ENCODE data around the gene CDK14. TPM values are rescaled to one million over a fixed set of nuclear protein-coding genes. Genes with fewer than 3 reads are reported as not detected.

Gene CDK14
- total and polyA plus RNA-seq, 5 experiments from 2014 or later = 0.15 to 3.6 (median 2.8) TPM; not detected in 2

DNA sequence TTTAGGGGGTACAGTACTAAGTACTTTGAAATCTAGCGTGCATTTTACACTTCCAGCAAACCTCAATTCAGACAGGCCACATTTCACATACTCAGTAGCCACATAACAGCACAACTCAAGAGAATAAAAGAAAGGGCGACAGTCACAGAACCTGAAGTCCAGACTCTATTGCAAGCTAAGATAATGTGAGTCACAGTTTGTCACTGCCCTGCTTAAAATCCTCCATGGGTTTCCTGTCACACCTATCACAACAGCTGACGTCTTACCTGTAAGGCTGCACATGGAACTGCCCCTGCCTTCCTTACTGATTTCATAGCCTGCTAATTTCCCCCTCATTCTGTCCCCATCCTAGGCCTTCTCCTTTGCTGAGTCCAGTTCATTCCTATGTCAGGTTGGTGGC, 16.1 kb upstream of the CDK14 start:
- ATAC-seq = no peak

DNA sequence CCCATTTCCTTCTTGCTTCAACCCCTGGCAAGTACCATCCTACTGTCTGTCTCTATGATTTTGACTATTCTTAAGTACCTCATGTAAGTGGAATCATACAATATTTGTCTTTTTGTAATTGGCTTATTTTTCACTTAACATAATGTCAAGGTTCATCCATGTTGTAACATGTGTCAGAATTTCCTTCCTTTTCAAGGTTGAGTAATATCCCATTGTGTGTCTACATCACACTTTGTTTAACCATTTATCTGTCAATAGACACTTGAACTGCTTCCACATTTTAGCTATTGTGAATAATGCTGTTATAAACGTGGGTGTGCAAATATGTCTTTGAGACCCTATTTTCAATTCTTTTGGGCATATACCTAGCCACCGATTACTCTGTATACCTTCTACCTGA, 14.0 kb upstream of the CDK14 start:
- no peaks in the 10 kb centered on the region for H3K36me3 Mint-ChIP-seq

More for the DNA sequence above, 16.1 kb upstream of the CDK14 start:
- no peak overlapping the region for H3K4me3 Mint-ChIP-seq
- POLR2A ChIA-PET = no interaction called here
- H3K27ac Mint-ChIP-seq = no peak overlapping the region
- DNase-seq = no peak
- H3K4me1 Mint-ChIP-seq = peaks cover 0 to 5% (median 0%) of the 10 kb centered on the region in 4 donors
- H3K36me3 Mint-ChIP-seq = no peaks in the 10 kb centered on the region
- H3K9me3 Mint-ChIP-seq = peaks cover 0 to 10% (median 0%) of the 10 kb centered on the region in 9 donors
- peaks cover 0 to 3% (median 0%) of the 10 kb centered on the region in 5 donors for H3K27me3 Mint-ChIP-seq

DNA sequence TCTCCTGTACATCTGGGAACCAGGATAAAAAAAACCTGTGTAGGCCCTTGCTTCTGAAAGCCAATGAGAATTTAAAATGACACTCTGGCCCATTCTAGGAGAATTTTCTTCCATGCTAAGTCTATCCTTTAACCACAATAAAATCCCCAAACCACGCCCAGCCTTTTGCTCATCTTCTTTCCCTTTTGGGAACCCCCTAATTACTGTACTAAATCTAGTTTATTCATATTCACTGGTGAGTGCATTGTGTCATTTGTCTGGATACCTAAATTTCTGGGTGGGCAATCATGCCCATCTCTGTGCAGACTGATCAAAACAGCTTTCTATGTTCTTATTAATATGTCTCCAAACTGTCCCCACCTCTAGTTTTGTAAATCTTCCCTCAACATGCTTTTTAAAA, 11.7 kb upstream of the CDK14 start:
- H3K36me3 Mint-ChIP-seq = no peaks in the 10 kb centered on the region
- peaks cover 0 to 19% (median 4%) of the 10 kb centered on the region in 5 donors for H3K27me3 Mint-ChIP-seq
- no peak overlapping the region for H3K27ac Mint-ChIP-seq
- DNase-seq (no peak), ATAC-seq (no peak)
- H3K4me3 Mint-ChIP-seq = no peak overlapping the region
- peaks cover 0 to 3% (median 0%) of the 10 kb centered on the region in 4 donors for H3K4me1 Mint-ChIP-seq
- H3K9me3 Mint-ChIP-seq = peaks cover 0 to 10% (median 0%) of the 10 kb centered on the region in 9 donors
- POLR2A ChIA-PET = no interaction called here

More for the DNA sequence above, 14.0 kb upstream of the CDK14 start:
- Mint-ChIP-seq H3K27me3 (peaks cover 0 to 10% (median 2%) of the 10 kb centered on the region in 5 donors), H3K4me3 (no peak overlapping the region), H3K9me3 (peaks cover 0 to 10% (median 0%) of the 10 kb centered on the region in 9 donors), H3K27ac (no peak overlapping the region), H3K4me1 (peaks cover 0 to 5% (median 0%) of the 10 kb centered on the region in 4 donors)
- POLR2A ChIA-PET = no interaction called here
- no peak for ATAC-seq
- DNase-seq = no peak

DNA sequence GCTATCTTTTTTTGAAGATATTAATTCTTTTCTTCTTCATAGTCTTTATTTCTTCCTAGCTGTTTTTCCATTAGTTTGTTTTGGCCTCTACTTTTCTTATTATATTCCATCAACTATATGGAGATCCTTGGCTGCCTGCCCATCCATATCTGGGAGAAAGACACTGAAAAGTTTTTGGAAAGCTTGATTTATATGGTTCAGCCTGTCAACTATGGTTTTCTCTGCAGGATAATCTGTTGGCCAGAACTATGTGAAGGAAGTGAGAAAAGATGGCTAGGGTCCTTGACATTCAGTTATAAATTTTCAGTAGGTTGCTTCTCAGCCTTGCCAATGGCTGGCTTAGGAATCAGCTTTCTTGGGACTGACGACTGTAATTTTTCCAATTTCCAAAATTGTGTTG, 10.0 kb upstream of the CDK14 start:
- no peaks in the 10 kb centered on the region for H3K36me3 Mint-ChIP-seq
- H3K27me3 Mint-ChIP-seq = peaks cover 0 to 19% (median 4%) of the 10 kb centered on the region in 5 donors
- POLR2A ChIA-PET = no interaction called here
- H3K4me3 Mint-ChIP-seq = no peak overlapping the region
- ATAC-seq (no peak), DNase-seq (no peak)
- no peak overlapping the region for H3K27ac Mint-ChIP-seq
- H3K9me3 Mint-ChIP-seq = peaks cover 0 to 10% (median 0%) of the 10 kb centered on the region in 9 donors
- peaks cover 0 to 3% (median 0%) of the 10 kb centered on the region in 4 donors for H3K4me1 Mint-ChIP-seq

DNA sequence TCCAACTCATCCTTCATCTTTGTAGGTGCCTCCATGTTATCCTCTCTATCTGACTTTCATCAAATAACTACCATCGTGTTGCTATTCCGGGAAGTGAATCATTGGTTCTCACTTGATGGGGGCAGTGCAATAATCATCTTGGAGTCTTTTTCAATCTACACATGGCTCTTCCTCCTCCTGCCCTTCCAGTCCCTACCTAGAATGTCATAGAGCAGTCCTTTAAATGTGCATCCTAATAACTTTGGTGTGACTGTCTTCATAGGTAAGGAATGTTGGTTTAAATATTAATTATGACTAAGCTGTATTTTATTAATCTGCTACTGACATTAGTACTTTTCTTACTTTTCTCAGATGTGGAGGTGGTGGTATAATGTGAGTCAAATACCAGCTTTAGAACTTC, 8.4 kb upstream of the CDK14 start:
- peaks cover 0 to 8% (median 0%) of the 10 kb centered on the region in 9 donors for H3K9me3 Mint-ChIP-seq
- peaks cover 0 to 3% (median 0%) of the 10 kb centered on the region in 4 donors for H3K4me1 Mint-ChIP-seq
- H3K27ac Mint-ChIP-seq = no peak overlapping the region
- H3K4me3 Mint-ChIP-seq = no peak overlapping the region
- H3K27me3 Mint-ChIP-seq = peaks cover 0 to 19% (median 4%) of the 10 kb centered on the region in 5 donors
- DNase-seq = no peak
- ATAC-seq = no peak
- POLR2A ChIA-PET = no interaction called here
- no peaks in the 10 kb centered on the region for H3K36me3 Mint-ChIP-seq

DNA sequence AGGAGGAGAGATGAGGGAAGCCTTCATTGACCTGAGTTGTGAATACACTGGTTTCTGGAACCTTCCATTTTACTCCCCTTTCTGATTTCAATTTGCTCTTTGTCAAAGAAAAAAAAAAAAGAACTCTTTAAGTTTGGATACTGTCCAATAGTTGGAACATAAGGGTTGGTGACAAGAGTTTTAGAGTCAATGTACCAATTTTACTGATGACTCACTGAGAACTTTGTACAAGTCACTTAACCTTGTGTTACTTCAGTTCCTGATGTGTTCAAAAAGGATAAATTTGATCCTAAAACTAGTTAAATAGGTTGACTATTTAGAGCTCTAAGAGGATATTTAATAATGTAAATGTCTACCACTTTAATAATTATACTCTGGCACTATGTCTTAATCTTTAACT, 4.1 kb upstream of the CDK14 start:
- Mint-ChIP-seq H3K27me3 (peaks cover 13 to 40% (median 17%) of the 10 kb centered on the region in 5 donors), H3K4me3 (no peak overlapping the region), H3K4me1 (peaks cover 2 to 17% (median 11%) of the 10 kb centered on the region in 4 donors), H3K9me3 (peaks cover 0 to 3% (median 0%) of the 10 kb centered on the region in 9 donors), H3K36me3 (no peaks in the 10 kb centered on the region), H3K27ac (no peak overlapping the region)
- DNase-seq (no peak), ATAC-seq (no peak)
- POLR2A ChIA-PET = no interaction called here

DNA sequence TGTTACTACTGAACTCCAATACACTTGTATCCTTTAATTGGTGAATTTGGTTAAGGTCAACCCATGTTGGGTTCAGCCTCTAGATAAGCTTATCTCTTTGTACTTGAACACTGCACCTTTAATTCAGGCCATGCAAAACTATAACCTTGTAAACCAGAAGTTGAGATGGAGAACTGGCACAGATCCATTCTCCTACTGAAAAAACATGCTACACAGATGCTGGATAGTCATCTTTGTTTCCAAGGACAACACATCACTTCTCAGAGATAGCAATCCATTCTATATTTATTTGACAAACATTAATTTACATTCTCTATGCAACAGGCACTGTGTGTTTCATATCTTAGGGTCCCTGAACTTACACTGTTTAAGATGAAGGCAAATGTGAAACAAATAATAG, 2.9 kb upstream of the CDK14 start:
- Mint-ChIP-seq H3K27ac (no peak overlapping the region), H3K36me3 (no peaks in the 10 kb centered on the region), H3K9me3 (peaks cover 0 to 3% (median 0%) of the 10 kb centered on the region in 9 donors), H3K27me3 (peaks cover 22 to 41% (median 27%) of the 10 kb centered on the region in 5 donors), H3K4me3 (no peak overlapping the region), H3K4me1 (peaks cover 6 to 27% (median 19%) of the 10 kb centered on the region in 4 donors)
- POLR2A ChIA-PET = no interaction called here
- DNase-seq (no peak), ATAC-seq (no peak)

DNA sequence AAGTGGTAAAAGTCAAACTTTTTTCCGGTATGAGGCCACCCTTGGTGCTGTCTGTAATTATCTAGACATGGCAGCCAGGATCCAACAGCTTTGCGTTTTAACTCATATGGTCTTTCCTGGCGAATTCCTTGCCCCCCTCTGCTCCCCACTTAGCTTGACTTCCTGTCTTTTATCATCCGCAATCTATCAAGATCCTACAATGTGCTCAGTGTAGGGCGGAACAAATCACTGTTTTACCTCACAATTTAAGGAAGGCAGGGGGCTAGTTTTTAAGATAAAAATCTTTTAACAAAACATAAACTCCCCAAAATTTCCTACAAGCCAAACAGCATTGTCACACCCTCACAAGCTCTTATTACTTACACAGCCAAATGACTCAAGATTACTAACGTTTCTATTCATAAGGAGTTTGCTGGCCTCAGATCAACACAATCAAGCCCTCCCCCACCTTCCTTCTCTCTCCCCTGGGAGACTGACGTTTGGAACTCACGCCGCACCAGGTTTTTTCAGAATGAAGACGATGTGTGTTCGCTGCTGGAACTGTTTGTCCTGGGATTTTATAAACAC, 1.3 kb upstream of the CDK14 start:
- ATAC-seq = no peak
- H3K27me3 Mint-ChIP-seq = peaks cover 28 to 55% (median 36%) of the 10 kb centered on the region in 5 donors
- H3K27ac Mint-ChIP-seq = peak overlapping the region in 2 of 10 donors; percentile 41 to 47

DNA sequence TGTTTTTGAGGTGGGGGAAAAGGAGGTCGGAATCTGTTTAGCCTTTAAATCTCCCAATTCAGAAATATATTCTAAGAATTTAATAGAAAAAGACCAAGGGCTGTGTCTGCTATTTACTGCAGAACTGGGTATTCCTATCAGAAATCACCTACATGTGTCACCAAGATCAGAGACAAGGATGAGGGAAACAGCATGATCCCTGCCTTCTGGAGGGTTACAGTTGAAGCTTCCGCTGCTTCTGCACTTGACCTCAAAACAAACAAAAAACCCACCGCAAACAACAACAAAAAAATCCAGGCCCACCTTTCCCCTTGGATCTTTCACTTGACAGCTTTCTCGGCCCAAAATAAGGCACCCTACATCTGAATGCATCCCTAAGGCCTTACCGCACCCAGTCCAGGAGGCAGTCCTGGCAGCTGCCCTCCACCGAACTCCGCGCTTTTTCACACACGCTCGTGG, 750 bp upstream of the CDK14 start:
- Mint-ChIP-seq H3K27me3 (peaks cover 31 to 61% (median 38%) of the 10 kb centered on the region in 5 donors), H3K4me3 (peak overlapping the region; percentile 42 to 87 (median 76)), H3K4me1 (peaks cover 6 to 44% (median 19%) of the 10 kb centered on the region in 4 donors), H3K27ac (peak overlapping the region in 2 of 10 donors; percentile 41 to 47), H3K9me3 (peaks cover 0 to 6% (median 0%) of the 10 kb centered on the region in 9 donors), H3K36me3 (no peaks in the 10 kb centered on the region)
- POLR2A ChIA-PET = no interaction called here
- no peak for DNase-seq
- no peak for ATAC-seq

More for the DNA sequence above, 1.3 kb upstream of the CDK14 start:
- POLR2A ChIA-PET = no interaction called here
- Mint-ChIP-seq H3K4me1 (peaks cover 6 to 39% (median 19%) of the 10 kb centered on the region in 4 donors), H3K9me3 (peaks cover 0 to 6% (median 0%) of the 10 kb centered on the region in 9 donors), H3K4me3 (peak overlapping the region in 9 of 10 donors; percentile 28 to 87 (median 54)), H3K36me3 (no peaks in the 10 kb centered on the region)
- no peak for DNase-seq

DNA sequence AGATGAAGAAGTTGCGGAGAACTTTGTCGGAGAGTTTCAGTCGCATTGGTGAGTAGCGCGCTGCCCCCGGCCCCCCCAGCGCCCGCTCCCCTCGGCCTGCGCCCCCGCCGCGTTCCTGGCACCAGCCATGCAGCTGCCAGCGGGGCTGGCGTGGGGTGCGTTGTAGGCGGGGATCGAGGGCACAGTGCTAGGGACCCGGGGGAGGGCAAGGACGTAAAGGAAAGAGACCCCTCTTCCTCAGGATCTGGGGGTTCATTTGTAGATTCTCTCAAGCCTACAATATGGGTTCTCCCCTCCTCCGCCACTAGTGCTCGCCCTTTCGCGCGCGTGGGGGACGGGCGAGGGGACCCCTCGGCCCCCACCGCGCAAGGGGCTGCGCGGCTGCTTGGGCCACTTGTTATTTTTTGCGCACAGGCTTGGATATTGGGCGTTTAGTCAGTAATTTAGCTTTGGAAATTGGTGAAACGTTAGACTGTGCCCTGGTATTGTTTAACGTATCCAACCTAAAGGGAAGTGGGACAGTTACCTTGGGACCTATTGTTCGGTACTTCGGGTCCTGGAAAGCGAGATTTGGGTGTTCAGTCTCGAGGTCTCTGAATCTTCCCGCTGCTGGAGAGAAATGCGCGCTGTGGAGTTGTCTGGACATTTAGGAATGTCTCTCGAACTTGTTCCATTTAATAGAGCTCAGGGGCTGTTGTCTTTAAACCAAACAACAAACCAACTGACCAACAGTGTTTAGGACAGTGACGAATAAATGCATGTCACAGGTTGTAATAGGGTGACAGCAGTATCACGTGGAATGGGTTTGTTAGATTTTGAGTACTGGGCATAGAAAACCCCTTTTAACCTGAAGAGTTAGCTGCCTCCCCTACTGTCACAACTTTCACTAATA, 796 bp downstream of the CDK14 start:
- H3K27ac Mint-ChIP-seq = peak overlapping the region in 2 of 10 donors; percentile 56 to 85
- peaks cover 0 to 6% (median 0%) of the 10 kb centered on the region in 9 donors for H3K9me3 Mint-ChIP-seq
- POLR2A ChIA-PET = no interaction called here
- H3K27me3 Mint-ChIP-seq = peaks cover 39 to 76% (median 48%) of the 10 kb centered on the region in 5 donors
- ATAC-seq (no peak), DNase-seq (no peak)
- H3K36me3 Mint-ChIP-seq = no peaks in the 10 kb centered on the region
- H3K4me3 Mint-ChIP-seq = peak overlapping the region; percentile 63 to 88 (median 70)
- peaks cover 6 to 56% (median 19%) of the 10 kb centered on the region in 4 donors for H3K4me1 Mint-ChIP-seq

DNA sequence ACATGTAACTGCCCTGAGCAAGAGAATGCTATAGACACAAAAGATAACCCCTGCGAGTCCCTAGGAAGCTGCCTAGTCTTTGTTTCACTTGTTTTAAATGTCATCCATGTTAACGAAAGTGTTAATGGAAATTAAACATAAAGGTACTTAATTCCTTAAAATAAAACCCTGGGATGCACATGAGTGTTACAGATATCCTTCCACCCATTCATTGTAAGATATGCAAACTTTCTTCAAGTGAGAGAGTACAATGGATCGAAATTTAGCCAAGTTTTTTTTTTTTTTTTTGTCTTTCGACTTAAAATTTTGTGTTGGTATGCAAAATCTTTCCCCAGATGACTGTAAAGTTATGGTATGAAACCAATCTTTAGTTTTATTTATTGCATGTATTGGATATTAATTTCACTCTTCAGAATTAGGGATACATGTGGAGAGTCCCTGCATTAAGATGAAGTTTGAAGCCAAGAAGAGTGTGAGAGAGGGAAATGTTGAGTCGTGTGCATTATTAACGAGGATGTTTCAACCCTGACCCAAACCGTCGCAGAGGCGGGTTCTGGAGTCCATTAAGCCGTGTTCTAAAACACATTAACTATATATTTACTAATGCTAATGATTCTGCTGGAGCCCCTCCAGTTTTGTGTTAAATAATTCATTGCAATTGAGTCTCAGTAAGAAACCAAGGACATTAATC, 1.6 kb downstream of the CDK14 start:
- peak overlapping the region in 6 of 10 donors; percentile 56 to 88 (median 66) for H3K4me3 Mint-ChIP-seq
- H3K27ac Mint-ChIP-seq = no peak overlapping the region
- H3K9me3 Mint-ChIP-seq = peaks cover 0 to 6% (median 0%) of the 10 kb centered on the region in 9 donors
- peaks cover 40 to 78% (median 51%) of the 10 kb centered on the region in 5 donors for H3K27me3 Mint-ChIP-seq
- H3K4me1 Mint-ChIP-seq = peaks cover 6 to 56% (median 19%) of the 10 kb centered on the region in 4 donors
- DNase-seq (no peak), ATAC-seq (no peak)
- POLR2A ChIA-PET = no interaction called here
- H3K36me3 Mint-ChIP-seq = no peaks in the 10 kb centered on the region

DNA sequence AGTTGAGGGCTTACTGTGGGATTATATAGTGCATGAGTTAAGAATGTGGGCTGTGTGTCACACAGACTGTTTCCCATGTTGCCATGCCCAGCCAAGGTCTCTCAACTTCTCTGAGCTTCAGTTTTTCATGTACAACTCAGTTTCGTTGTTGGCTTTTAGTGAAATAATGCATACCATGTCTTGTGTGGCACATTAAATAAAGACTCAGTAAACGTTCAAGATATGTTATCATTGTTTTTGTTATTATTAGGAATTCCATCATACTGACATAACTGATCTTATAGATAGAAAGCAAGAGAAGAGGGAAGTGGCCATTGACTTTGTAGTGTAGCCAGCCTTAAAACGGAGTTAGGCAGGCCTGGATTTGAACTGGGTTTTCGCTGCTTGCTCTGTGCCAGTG, 2.9 kb downstream of the CDK14 start:
- Mint-ChIP-seq H3K9me3 (peaks cover 0 to 6% (median 0%) of the 10 kb centered on the region in 9 donors), H3K4me3 (no peak overlapping the region), H3K27ac (no peak overlapping the region), H3K27me3 (peaks cover 35 to 72% (median 49%) of the 10 kb centered on the region in 5 donors), H3K36me3 (no peaks in the 10 kb centered on the region), H3K4me1 (peaks cover 6 to 56% (median 19%) of the 10 kb centered on the region in 4 donors)
- POLR2A ChIA-PET = no interaction called here
- DNase-seq = no peak
- ATAC-seq = no peak

Measured in naive thymus-derived CD8-positive, alpha-beta T cell (primary cell).